ENCODE results near the gene THEMIS.

GRCh38 chr6:127786109-127786508 is 114.7 kb downstream of the THEMIS start:
- TF ChIP-seq CTCF (IDR thresholded peaks at IDR 0.05) = no peak
- no peak for TF ChIP-seq POLR2A (IDR thresholded peaks at IDR 0.05)
- TF ChIP-seq EP300 (IDR thresholded peaks at IDR 0.05; ENCODE audit: low read depth) = no peak
- no peak for TF ChIP-seq POLR2AphosphoS5 (IDR thresholded peaks at IDR 0.05)
